HG03521 (cell line): ENCODE data around the gene VAMP4.
"Not testable (repeated sequence)": the region's sequence is repeated elsewhere in the genome, so short reads cannot be mapped to it uniquely, and the experiment has no call there.

Experiments used
- ATAC-seq: cut with Tn5 transposase; IDR thresholded peaks from one replicate; pipeline ENCODE4 v1.9.1; 2021; ENCODE audit warnings: mild to moderate bottlenecking, moderate library complexity; ENCODE audit not compliant: unreplicated experiment

The VAMP4 gene

DNA sequence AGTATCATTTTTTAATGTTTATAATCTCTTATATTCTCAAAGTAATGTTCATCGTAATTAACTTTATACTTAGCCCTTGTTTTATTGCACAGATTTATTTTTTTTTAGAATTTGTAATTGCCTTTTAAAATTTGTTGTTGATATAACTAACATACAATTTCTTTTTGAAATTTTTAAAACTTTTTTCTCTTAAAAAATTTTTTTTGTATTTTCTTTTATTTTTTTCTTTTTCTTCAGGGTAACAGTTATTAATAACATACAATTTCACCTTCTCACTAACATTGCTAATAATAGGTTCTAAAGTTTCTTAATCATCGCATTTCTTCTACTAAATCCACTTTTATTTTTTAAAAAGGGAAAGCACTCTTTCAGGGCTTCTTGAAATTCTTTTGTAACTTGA is 11.3 kb upstream of the VAMP4 start:
- no peak for ATAC-seq

DNA sequence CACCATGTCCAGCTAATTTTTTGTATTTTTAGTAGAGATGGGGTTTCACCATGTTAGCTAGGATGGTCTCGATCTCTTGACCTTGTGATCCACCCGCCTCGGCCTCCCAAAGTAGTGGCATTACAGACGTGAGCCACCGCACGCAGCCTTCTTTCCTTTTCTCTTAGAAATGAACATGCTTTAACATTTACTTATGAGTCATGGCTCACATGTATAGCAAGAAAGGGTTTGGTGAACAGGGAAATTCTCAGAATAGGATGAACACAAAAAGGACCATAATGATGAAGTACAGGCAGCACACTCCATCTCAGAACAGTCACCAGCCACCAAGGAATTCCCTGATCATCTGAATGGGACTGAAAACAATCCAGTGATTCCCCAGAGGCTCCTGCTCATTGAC is 9.4 kb upstream of the VAMP4 start:
- no peak for ATAC-seq

DNA sequence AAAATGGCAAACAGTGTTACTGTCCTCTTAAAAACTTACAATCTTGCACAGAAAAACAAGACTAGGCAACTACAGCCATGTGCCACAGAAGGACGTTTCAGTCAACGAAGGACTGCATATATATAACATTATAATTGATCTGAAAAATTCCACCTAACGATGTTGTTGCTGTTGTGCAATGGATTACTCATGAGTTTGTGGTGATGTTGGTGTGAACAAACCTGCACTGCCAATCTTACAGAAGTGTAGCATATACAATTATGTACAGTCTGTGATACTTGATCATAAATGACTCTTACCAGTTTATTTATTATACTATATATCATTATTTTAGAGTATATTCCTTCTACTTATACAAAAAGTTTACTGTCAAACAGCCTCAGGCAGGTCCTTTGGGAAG is 6.8 kb upstream of the VAMP4 start:
- ATAC-seq, result no peak

- ATAC-seq, result no peak
Measured at GRCh38 chr1:171744986-171745385, 3.1 kb upstream of the VAMP4 start.

DNA sequence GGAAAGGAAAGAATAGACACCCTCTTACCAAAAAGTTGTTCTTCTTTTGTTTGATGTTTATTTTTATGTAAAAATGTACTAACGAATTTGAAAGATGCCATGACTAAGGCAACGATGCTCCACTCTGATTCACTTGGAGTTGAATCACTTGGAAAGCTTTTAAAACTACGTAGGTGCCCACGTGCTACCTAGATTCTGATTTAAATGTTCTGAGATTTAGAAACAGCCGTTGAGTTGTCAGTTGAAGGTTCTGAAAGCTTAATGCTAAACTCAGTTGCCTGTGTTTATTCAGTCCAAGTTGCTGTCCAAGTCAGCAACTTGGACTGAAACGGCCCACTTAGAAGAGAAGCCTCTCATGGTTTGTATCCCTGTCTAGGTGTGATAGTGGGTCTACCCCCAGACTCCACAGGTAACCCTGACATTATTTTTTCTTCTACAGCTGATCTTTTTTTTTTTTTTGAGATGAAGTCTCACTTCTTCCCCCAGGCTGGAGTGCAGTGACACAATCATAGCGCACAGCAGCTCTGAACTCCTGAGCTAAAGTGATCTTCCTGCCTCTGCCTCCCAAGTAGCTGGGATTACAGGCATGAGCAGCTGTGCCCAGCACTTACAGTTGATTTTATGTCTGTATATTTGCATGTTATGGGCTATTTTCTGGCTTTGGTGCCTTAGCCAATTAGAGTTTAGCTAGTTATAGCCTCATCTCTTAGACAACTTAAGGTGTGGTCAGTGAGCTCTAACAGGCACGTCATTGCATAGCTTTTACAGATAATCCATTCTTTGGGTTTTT is 1.4 kb upstream of the VAMP4 start:
- ATAC-seq, result no peak

DNA sequence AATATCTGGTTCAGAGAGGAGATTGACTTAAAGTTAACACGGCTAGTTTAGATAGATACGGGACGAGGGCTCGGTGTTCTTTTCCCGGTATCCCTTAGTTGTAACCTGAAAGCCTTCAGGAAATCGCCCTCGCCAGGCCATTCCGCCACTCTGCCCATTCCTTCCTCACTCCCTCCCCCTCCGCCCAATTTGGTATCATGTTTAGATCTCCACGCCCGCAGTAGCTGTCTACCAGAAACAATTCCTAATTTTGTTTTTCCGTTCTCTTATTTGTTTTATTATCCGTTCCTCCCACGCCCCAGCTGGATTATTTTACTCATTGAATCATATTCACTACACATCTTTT is 685 bp upstream of the VAMP4 start:
- peak; percentile 7 for ATAC-seq

DNA sequence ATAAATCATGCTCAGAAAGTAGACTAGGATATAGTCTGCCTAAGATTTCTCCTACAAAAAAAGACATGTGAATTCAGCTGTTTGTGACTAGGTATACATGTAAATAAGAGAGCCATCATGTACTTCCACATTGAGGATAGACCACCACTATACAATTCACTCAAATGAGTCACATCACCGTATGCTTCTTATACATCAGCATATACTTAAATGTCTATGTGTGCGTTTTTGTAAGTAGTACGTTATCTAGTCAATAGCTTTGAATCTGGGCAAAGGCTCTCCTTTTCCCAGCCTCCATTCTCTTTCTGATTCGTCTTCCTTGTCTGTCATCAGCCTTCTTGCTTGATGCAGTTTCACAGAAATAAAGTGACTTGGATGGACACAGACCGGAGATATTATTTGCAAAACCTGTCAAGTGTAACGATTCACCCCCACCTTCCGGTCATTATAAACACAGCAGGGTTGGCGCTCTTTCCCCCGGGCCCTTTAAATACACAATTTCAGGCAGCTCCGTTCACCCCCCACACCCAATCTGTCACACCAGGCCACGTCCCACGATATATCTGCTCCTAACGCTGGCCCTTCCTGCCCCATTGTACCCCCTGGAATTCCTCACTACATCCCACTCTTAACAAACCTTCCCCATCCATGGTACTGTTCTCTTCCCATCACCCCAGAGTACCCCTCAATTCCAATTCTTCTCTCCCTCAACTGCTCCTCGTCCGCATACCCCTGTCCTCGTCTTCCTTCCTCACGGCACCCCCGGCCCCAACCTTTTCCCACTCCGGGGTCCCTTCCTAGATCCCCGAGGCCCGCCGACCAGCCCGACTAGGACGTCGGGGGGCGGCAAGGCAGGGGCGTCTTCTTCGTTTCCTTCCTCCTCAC is 636 bp downstream of the VAMP4 start:
- peak; percentile 31 for ATAC-seq

DNA sequence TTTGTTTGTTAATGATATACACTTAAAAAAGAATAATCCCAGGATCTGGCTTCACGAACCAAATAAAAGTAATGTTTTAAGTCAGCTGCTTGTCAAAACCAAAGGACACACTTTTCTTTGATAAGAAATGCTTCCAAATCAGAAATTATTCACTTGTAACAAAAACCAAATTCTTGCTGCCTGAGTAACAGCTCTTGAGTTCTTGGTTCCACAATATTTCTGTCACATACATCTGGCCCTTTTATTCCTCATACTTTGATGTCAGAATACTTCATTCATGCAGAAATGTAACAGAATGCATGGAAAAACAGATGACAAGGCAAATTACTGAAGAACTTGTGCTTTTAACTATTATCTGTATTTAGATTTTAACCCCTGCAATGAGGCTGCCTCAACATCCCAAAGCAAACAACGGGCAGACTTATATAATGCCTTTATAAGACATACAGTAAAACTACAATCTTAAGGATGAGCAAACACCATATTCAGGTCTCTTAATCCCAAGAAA is 1.5 kb downstream of the VAMP4 start:
- ATAC-seq, result no peak

DNA sequence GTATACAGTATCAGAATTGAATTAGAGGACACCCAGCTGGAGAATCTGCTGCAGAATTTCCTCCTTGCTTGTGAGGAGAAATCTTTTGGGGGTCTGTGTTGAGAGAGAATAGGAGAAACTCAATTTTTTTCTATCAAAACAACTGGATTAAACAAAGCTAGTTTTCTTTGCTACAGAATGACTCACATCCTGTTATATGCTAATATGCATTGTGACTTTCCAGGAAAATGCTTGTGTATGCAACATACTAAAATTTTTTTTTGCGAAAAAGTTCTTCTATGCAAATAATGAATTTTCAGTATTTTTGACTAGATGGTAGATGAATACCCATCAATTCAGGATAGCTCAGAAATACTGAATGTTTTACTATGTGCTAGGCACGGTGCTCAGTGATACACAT is 2.2 kb downstream of the VAMP4 start:
- no peak for ATAC-seq

GRCh38 chr1:171738911-171739310 is 3.0 kb downstream of the VAMP4 start:
- ATAC-seq, result no peak

DNA sequence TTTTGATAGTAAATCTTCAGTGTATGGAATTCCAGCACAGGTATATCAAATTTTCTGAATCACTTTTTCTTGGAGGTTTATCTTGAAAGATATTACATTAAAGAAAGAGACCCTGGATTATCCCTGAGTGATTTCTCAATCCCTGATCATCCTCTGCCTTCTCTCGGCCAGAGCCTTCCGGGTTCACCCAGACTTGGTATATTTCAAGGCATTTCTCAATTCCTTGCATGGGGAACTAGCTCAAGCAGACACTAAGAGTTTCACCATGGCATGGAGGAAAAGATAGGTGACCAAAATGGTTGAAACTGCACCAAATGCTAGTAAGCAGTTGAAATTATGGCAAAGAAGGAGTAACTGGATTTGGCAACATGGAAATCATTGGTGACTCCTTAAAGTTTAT is 5.7 kb downstream of the VAMP4 start:
- ATAC-seq, result no peak

- ATAC-seq, result no peak
Measured at GRCh38 chr1:171730052-171730451, 11.8 kb downstream of the VAMP4 start.

GRCh38 chr1:171727778-171728177 is 14.1 kb downstream of the VAMP4 start:
- no peak for ATAC-seq

GRCh38 chr1:171723180-171723579 is 18.7 kb downstream of the VAMP4 start:
- not testable (repeated sequence) for ATAC-seq

- ATAC-seq, result no peak
Measured at GRCh38 chr1:171718848-171719247, 23.0 kb downstream of the VAMP4 start.

GRCh38 chr1:171718216-171718615 is 23.6 kb downstream of the VAMP4 start:
- ATAC-seq, result no peak

GRCh38 chr1:171717062-171717718 is 24.7 kb downstream of the VAMP4 start:
- no peak for ATAC-seq

DNA sequence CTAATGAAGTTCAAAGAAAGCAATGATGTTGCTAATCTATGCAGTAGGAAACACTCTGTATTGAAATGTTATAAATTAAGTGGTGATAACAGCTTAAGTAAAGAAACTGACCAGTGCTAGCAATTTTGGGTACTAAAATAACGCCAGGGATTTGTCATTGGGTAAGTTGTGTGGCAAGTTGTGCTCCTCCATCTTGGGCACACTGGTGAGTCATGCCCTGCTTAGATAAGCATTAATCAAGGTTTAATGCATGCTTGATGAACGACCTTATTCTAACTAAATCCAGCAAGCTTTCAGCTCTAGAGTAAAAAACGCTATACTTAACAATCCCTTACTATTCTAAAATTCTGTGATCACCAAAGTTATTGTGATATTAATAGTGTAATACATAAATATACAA is 25.2 kb downstream of the VAMP4 start:
- no peak for ATAC-seq

DNA sequence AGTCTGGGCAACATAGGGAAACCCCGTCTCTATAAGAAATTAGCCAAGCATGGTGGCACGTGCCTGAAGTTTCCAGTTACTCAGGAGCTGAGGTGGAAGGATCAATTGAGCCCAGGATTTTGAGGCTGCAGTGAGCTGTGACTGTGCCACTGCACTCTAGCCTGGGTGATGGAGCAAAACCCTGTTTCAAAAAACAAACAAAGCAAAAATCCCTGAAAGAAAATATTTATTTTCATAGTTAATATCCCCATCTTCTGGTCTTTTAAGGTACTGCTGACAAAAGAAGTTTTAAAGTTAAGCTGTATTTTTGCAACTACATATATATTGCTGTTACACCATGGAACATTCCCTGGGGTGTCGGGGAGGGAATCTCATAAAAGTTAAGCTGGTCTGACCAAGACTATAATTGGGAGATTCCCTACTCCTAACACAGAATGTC is 26.0 kb downstream of the VAMP4 start:
- ATAC-seq, result no peak

GRCh38 chr1:171712341-171712740 is 29.5 kb downstream of the VAMP4 start:
- no peak for ATAC-seq

GRCh38 chr1:171711643-171712042 is 30.2 kb downstream of the VAMP4 start:
- ATAC-seq, result no peak
